Uterus (tissue), 2 donors: ENCODE data around the gene EYS.

ENCODE experiments used
- POLR2A ChIP-seq, 2 donors: fragments of 450-650 bp; IDR thresholded peaks; one replicate each; pipeline ENCODE4 v1.6.1; 2016; ENCODE audit warnings: antibody characterized with exemption in 2 of 2, mild to moderate bottlenecking in 1 of 2, moderate library complexity in 1 of 2
- TF ChIP-seq, protein P1 (sequence below), 4 experiments: fragments of 200-600 bp in 2 of 4; fragments of 450-650 bp in 2 of 4; sonication (generic) in 2 of 4; IDR thresholded peaks; one replicate each; pipeline ENCODE4 v1.5.1; 2016 to 2019; ENCODE audit warnings: antibody characterized with exemption in 4 of 4, mild to moderate bottlenecking in 2 of 4, moderate library complexity in 1 of 4

GRCh38 chr6:64213697-64214096 is 1493.3 kb downstream of the EYS start:
- TF ChIP-seq, protein P1, sequence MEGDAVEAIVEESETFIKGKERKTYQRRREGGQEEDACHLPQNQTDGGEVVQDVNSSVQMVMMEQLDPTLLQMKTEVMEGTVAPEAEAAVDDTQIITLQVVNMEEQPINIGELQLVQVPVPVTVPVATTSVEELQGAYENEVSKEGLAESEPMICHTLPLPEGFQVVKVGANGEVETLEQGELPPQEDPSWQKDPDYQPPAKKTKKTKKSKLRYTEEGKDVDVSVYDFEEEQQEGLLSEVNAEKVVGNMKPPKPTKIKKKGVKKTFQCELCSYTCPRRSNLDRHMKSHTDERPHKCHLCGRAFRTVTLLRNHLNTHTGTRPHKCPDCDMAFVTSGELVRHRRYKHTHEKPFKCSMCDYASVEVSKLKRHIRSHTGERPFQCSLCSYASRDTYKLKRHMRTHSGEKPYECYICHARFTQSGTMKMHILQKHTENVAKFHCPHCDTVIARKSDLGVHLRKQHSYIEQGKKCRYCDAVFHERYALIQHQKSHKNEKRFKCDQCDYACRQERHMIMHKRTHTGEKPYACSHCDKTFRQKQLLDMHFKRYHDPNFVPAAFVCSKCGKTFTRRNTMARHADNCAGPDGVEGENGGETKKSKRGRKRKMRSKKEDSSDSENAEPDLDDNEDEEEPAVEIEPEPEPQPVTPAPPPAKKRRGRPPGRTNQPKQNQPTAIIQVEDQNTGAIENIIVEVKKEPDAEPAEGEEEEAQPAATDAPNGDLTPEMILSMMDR (IDR thresholded peaks at IDR 0.05) = no peak
- TF ChIP-seq POLR2A (IDR thresholded peaks at IDR 0.05) = no peak
